GM10847 (cell line): ENCODE data around the gene EDC3.

Experiments used
- POLR2A ChIP-seq: IDR thresholded peaks from 2 replicates; pipeline ENCODE4 v1.6.1; 2011; ENCODE audit not compliant: insufficient read length; ENCODE audit errors: extremely low read depth

Gene EDC3

DNA sequence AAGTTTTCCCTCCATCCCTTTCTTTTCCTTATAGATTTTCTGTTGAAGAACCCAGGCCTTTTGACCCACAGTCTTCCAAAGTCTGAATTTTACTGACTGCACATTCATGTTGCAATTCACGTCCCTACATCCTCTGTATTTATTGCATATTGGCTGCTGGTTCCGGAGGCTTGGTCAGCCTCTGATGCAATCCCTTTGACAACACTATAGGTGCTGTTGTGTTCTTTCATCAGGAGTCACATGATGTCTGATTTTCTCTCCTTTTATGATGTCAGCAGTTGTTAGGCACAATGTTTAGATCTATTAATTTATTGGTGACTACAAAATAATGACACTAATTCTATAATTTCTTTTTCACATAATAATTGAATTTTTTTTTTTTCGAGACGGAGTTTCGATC, 20.8 kb upstream of the EDC3 start:
- TF ChIP-seq POLR2A: no peak

DNA sequence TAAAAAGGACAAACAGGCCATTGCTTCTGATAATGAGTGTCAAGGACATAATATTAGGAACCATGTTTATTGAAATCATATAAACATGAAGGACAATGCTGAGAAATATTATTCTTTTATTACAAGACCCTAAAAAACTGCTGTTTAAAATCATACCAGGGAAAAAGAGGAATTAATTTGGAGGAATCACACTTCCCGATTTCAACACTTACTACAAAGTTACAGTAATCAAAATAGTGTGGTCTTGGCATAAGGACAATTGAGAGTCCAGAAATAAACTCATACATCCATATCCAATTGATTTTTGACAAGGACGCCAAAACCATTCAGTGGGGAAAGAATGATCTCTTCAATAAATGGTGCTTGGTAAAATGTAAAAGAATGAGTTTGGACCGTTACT, 16.5 kb upstream of the EDC3 start:
- TF ChIP-seq POLR2A: no peak

DNA sequence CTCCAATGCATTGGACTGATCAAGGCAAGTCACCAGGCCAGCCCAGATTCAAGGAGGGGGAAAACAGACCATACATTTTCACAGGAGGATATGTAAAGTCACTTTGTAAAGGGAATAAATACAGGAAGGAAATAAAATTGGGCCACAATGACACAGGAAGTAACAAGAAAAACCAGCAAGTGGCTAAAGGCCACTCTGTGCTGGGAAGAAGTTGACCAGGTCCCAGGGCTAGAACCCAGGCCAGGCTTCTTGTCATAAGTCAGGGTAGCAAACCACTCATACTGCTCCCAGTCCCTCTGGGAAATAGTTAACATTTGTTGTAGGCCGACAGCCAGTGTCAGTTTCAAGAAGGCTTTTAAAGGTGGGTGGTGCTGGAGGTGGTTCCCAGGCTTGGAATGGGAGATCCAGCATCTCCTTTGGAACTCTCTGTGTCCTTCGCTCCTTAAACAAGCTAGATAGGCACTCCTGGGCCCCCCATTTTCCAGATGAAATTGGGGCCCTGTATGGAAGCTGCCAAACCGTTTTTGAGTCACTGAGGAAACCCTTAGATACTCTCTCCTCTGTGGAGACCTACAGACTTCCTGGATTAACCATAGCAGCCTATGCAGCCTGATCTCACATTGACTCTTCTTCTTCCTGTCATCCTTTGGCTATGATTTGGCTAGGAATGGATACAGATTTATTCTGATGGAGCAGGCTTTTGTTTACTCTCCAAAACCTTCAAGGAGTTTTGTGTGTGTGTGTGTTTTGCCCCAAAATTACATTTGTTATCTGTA, 14.7 kb upstream of the EDC3 start:
- TF ChIP-seq POLR2A: no peak

DNA sequence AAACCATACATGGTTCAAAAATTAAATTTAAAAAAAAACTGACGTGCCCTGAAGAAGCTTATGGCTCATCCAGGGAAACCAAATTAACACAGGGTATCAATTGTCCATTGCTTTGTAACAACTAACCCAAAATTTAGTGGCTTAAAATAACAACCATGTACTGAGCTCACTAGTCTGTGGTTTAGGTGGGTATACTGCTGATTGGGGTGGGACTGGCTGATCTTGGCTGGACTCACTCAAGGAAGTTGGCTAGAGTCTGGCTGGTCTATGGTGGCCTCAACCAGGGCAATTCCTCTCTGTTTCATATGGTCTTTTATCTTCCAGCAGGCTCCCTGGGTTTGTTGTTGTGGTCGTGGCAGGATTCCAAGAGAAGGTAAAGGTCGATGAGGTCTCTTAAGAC, 14.1 kb upstream of the EDC3 start:
- TF ChIP-seq POLR2A: no peak

DNA sequence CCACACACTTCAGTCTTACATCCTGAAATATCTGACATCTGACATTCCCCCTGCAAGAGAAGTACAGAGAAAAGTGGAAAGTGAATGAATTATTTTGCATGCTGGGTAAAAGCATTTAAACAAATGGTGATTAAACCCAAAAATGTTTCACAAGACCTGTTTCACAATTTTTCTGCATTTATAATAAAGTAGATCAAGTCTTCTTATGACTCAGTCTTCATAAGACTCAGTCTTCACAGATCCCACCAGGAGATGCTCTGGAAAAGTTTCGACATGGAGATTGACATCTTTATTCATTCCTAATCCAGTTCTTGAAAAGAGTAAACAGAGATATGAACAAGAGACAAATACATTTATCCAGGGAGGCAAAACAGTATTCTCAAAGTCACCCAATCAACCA, 13.2 kb upstream of the EDC3 start:
- no peak for TF ChIP-seq POLR2A

DNA sequence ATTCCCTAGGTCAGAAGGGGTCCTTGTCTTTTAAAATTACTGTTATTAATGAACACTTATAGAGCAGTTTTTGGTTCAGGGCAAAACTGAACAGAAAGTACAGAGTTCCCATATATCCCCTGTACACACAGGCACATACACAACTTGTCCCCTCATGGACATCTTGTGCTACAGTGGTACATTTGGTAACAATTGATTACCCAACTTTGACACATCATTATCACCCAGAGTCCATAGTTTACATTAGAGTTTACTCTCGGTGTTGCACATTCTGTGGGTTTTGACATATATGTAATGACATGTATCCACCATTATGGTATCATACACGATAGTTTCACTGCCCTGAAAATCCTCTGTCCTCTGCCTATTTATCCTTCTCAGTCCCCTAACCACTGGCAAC, 984 bp upstream of the EDC3 start:
- no peak for TF ChIP-seq POLR2A

DNA sequence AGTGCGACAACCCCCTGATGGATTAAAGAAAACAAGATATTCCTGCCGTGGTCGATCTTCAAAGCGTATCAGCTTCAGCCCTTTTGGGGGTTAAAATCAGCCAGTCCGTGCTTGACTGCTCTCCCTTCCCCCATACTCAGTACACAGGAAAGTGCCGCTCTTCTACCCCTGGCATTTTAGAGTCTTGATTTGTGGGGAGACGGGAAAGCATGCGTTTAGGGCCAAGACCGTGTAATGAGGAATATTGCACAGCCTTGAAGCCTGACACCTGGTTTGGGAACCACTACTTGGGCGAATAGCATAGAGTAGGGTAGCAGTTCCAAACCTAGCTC, 540 bp upstream of the EDC3 start:
- TF ChIP-seq POLR2A: no peak

DNA sequence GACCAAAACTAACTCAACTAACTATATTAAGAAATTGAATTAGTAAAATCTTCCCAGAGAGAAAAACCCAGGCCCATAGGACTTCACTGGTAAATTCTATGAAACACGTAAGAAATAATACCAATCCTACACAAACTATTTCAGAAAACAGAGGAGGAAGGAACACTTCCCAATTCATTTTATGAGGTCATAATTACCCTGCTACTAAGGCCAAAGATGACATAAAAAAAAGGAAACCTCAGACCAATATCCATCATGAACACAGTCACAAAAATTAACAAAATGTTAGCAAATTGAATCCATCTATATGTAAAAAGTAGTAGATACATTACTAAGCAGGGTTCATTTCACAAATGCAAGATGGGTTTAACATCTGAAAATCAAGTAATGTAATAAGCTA, 3.5 kb downstream of the EDC3 start:
- TF ChIP-seq POLR2A: no peak

DNA sequence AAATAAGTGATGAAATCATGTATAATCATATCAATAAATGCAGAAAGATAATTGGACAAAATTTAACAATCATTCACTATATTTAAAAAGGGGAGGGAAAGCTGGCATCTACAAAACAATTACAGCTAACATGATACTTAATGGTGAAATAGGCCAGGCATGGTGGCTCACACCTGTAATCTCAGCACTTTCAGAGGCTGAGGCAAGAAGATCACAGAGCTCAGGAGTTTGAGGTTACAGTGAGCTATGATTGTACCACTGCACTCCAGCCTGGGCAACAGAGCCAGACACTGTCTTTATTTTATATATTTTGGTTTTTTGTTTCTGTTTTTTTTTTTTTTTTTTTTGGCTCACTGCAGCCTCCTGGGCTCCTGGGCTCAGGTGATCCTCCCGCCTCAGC, 12.1 kb downstream of the EDC3 start:
- no peak for TF ChIP-seq POLR2A

DNA sequence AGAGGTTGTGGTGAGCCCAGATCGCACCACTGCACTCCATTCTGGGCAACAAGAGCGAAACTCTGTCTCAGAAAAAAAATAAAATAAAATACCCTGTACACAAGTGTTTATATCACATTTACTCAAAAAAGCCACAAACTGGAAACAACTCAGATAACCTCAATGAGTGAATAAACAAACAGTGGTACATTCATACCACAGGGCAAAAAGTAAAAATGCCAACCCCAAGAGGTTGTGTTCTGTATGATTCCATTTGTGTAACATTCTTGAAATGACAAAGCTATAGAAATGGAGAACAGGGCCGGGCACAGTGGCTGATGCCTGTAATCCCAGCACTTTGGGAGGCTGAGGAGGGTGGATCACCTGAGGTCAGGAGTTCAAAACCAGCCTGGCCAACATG, 12.9 kb downstream of the EDC3 start:
- no peak for TF ChIP-seq POLR2A

DNA sequence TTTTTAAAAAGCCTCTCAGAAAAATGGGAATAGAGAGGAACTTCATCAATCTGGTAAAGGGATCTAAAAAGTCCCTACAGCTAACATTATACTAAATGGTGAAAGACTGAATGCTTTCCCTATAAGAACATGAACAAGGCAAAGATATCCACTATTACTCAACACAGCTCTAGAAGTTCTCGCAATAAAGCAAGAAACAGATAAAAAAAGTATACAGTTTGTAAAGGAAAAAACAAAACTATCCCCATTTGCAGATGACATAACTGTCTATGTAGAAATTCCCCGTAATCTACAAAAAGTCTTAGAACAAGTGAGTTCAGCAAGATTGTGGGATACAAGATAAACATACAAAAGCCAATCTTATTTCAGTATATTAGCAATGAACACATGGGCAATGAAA, 15.4 kb downstream of the EDC3 start:
- no peak for TF ChIP-seq POLR2A

DNA sequence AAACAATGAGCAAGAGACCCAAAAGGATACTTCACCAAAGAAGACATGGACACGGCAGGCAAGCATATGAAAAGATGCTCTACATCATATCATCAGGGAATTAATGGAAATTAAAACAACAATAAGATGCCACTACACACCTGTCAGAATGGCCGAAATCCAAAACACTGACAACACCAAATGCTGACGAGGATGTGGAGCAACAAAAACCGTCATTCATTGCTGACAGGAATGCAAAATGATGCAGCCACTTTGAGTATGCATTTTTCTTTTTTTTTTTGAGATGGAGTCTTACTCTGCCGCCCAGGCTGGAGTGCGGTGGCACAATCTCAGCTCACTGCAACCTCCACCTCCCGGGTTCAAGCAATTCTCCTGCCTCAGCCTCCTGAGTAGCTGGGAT, 19.0 kb downstream of the EDC3 start:
- TF ChIP-seq POLR2A: no peak

DNA sequence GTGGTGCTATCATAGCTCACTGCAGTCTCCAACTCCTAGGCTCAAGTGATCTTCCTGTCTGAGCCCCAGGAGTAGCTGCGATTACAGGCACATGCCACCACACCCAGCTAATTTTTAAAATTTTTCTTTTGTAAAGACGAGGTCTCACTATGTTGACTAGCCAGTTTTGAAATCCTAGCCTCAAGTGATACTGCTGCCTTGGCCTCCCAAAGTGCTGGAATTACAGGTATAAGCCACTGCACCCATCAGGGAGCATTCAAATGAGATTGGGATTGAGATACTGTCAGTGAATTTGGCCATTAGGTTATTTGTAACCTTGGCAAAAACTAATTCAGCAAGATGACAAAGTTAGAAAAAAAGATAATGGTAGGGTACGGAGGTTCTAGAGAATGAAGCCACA, 21.7 kb downstream of the EDC3 start:
- no peak for TF ChIP-seq POLR2A

DNA sequence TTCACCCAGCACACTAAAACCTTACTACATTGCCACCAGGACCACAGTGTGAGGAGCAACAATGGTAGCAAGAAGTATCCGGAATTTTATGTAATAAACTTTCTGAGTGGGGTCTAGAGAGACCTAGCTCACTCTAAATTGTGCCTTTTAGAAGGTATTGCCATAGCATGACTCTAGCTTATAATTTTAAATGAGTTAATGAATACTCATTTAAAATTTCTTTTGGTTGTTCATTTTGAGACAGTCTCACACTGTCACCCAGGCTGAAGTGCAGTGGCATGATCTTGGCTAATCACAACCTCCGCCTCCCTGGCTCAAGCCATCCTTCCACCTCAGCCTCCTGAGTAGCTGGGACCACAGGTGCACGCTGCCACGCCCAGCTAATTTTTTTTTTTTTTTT, 26.2 kb downstream of the EDC3 start:
- no peak for TF ChIP-seq POLR2A

DNA sequence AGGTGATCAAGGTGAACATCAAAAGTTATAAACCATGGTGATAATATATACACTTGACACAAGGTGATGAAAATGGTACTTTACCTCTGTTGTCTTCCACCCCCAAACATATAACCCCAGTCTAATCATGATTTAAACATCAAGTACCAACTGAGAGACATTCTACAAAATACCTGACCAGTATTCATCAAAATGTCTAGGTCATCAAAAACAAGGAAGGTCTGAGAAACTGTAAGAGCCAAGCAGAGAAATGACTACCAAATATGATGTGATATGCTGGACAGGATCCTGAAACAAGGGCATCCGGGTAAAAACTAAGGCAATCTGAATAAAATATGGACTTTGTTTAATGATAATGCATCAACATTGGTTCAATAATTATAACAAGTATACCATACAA, 27.8 kb downstream of the EDC3 start:
- no peak for TF ChIP-seq POLR2A

DNA sequence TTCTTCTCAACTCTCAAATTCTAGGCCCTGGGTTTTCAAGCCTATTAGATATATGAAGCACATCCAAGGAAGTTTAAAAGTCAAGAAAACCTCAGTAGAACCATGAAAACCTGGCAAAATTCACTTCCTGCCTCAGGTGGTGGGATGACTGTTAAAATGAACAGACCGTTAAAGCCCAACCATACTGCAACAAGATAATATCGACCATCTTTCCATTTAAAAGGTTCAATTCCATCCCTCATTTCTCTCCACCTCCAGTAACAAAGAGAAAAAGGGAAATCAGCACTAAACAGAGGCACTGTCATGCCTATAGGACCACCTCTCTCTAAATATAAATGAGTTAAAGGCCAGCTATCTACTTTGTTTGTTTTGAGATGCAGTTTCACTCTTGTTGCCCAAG, 31.2 kb downstream of the EDC3 start:
- no peak for TF ChIP-seq POLR2A

DNA sequence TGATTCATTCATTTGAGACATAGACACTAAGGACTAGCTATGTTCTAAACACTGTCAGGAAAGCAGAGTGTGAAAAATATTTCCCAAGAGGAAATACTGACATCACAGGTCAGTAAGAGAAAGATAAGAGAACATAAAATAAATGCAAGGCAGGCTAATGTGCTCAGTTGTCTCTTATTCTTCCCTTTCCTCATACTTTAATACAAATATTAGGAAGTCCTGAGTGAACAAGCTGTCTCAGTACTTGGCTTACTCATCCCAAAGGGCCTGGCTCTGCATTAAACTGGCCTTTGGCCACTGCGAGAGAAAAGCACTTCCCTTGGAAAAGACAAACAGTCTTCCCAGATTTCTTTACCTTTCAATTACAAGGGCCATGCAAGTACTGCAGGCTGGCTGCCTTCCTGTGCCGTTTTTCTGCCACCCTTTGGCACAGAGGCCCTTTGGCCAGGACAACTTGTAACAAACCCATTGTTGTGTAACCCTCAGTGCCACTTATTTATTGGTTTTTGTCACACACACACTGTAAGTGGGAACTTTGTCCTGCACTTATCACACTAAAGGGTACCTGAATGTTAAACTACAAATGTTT, 31.7 kb downstream of the EDC3 start:
- no peak for TF ChIP-seq POLR2A
